K562 treated with DMSO at 1 percent for 12 hours (cell line): ENCODE measurements around the gene GPR141. TPM values are rescaled to one million over a fixed set of nuclear protein-coding genes. Genes with fewer than 3 reads are reported as not detected.

Source experiments
- total RNA-seq: library from RNA; unstranded; fragments of 300-600 nt; gene quantifications from 2 replicates; pipeline ENCODE4 v1.2.3, GENCODE V29; 2022; ENCODE audit not compliant: insufficient read depth

The GPR141 gene, protein sequence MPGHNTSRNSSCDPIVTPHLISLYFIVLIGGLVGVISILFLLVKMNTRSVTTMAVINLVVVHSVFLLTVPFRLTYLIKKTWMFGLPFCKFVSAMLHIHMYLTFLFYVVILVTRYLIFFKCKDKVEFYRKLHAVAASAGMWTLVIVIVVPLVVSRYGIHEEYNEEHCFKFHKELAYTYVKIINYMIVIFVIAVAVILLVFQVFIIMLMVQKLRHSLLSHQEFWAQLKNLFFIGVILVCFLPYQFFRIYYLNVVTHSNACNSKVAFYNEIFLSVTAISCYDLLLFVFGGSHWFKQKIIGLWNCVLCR
- not detected in 2 replicates for total RNA-seq

DNA sequence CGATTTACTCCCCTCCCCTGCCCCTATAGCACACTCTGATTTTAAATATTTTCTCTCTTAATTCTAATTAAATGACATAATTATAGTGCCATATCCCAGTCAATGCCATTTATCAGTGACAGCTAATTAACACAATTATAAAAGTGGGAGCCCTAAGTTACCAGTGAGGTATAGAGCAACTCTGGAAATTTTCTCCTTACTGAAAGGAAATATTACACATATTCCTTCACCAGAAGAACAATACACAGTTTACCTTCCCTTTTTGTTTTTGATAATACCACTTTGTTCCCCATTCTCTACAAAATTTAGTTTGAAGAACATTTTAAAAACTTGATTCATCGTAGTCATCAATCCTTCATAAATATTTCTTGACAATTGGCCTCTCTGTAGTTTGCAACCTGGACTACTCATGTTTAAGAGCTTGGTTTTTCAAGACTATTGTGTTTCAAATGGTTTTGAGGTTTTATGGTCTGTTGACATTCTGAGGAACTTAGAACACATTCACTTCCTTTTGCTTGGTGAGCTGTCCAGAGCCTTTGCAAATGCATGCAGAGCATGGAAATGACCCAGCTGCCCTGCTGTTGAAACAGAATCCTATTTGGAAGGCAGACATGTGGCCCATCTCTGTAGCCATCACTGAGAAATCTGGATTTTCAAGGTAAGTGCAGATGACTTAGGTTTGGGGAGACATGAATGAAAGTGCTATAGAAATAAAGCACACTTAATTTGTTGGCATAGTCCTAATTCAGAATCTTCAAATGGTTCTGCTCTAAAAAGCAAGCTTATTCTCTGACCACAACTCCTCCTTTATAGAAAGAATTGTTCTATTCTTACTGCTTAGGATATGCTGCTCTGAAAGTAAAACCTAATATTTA lies at the start of gene GPR141:
Gene GPR141 (plus strand): TSS at position 521 of the 875 bp plus-strand sequence. CDS start 56,628 bp downstream, outside the sequence.

Other genes with a start within 250 kb of the GPR141 start
- 3.6 and 5.1 TPM in 2 replicates for gene ELMO1, start 234.9 kb upstream of the GPR141 start, total RNA-seq
- gene NME8, start 164.8 kb downstream of the GPR141 start, total RNA-seq, result not detected in 2 replicates
- gene SFRP4, start 233.1 kb downstream of the GPR141 start, total RNA-seq, result not detected in 2 replicates
- not detected in 2 replicates for gene EPDR1, start 236.9 kb downstream of the GPR141 start, total RNA-seq